HG03159 (cell line): ENCODE data around the gene SYNPO.

Source experiments
- ATAC-seq: cut with Tn5 transposase; IDR thresholded peaks from one replicate; pipeline ENCODE4 v1.9.1; 2021; ENCODE audit warnings: mild to moderate bottlenecking, moderate library complexity; ENCODE audit not compliant: unreplicated experiment

SYNPO gene

GRCh38 chr5:150655221-150655620, 14.8 kb downstream of the SYNPO start:
- no peak for ATAC-seq

GRCh38 chr5:150656191-150657132, 16.0 kb downstream of the SYNPO start:
- peak; percentile 77 for ATAC-seq

GRCh38 chr5:150658121-150658520, 17.7 kb downstream of the SYNPO start:
- no peak for ATAC-seq

GRCh38 chr5:150658699-150659265, 18.3 kb downstream of the SYNPO start:
- ATAC-seq: no peak

GRCh38 chr5:150659360-150660107, 19.1 kb downstream of the SYNPO start:
- no peak for ATAC-seq

- ATAC-seq: no peak
Measured at GRCh38 chr5:150660108-150660831, 19.8 kb downstream of the SYNPO start.

GRCh38 chr5:150661086-150661485, 20.6 kb downstream of the SYNPO start, which contains the start of gene MYOZ3:
Gene MYOZ3, plus strand, starts transcription at chr5:150661251. Its CDS starts 1,691 bp downstream, at chr5:150662942.
- no peak for ATAC-seq

- ATAC-seq: no peak
Measured at GRCh38 chr5:150661821-150662596, 21.5 kb downstream of the SYNPO start.

GRCh38 chr5:150662731-150663516, 22.5 kb downstream of the SYNPO start:
- no peak for ATAC-seq

GRCh38 chr5:150663936-150664335, 23.5 kb downstream of the SYNPO start:
- ATAC-seq: no peak

- ATAC-seq: no peak
Measured at GRCh38 chr5:150665044-150665443, 24.6 kb downstream of the SYNPO start.

- no peak for ATAC-seq
Measured at GRCh38 chr5:150670275-150670947, 30.0 kb downstream of the SYNPO start.

- no peak for ATAC-seq
Measured at GRCh38 chr5:150670948-150671310, 30.5 kb downstream of the SYNPO start.

GRCh38 chr5:150671509-150672236, 31.2 kb downstream of the SYNPO start:
- peak; percentile 26 for ATAC-seq

- ATAC-seq: peak; percentile 43
Measured at GRCh38 chr5:150672237-150672883, 31.9 kb downstream of the SYNPO start.

- ATAC-seq: no peak
Measured at GRCh38 chr5:150672884-150673275, 32.4 kb downstream of the SYNPO start.

- no peak for ATAC-seq
Measured at GRCh38 chr5:150674341-150674821, 33.9 kb downstream of the SYNPO start.
